Parathyroid adenoma (tissue), 2 donors: ENCODE results near the gene LAMA2.

Source experiments
- H2AFZ ChIP-seq: fragments of 300-600 bp; sonication (generic); one replicate; pipeline ENCODE4 v1.7.0; 2017; ENCODE audit warnings: antibody characterized with exemption, mild to moderate bottlenecking
- H3K27ac ChIP-seq: fragments of 300-600 bp; sonication (generic); one replicate; pipeline ENCODE4 v1.7.0; 2017
- H3K27me3 ChIP-seq: fragments of 300-600 bp; sonication (generic); one replicate; pipeline ENCODE4 v1.7.0; 2017; ENCODE audit warnings: low read length; ENCODE audit not compliant: control insufficient read depth, insufficient read depth
- H3K36me3 ChIP-seq: fragments of 300-600 bp; sonication (generic); one replicate; pipeline ENCODE4 v1.7.0; 2017; ENCODE audit warnings: low read length; ENCODE audit not compliant: control insufficient read depth, insufficient read depth
- H3K4me1 ChIP-seq: fragments of 300-600 bp; sonication (generic); one replicate; pipeline ENCODE4 v1.7.0; 2017; ENCODE audit warnings: control low read depth
- H3K4me2 ChIP-seq: fragments of 300-600 bp; sonication (generic); one replicate; pipeline ENCODE4 v1.7.0; 2017; ENCODE audit warnings: low read length
- H3K4me3 ChIP-seq: fragments of 300-600 bp; sonication (generic); one replicate; pipeline ENCODE4 v1.7.0; 2017; ENCODE audit warnings: low read depth, low read length
- H3K79me2 ChIP-seq: fragments of 300-600 bp; sonication (generic); one replicate; pipeline ENCODE4 v1.7.0; 2017; ENCODE audit warnings: control low read depth
- H3K9ac ChIP-seq: fragments of 300-600 bp; sonication (generic); one replicate; pipeline ENCODE4 v1.7.0; 2017; ENCODE audit warnings: mild to moderate bottlenecking
- H3K9me3 ChIP-seq: fragments of 300-600 bp; sonication (generic); one replicate; pipeline ENCODE4 v1.7.0; 2017; ENCODE audit warnings: low read length; ENCODE audit not compliant: control insufficient read depth
- TF ChIP-seq, protein P1 (sequence below): fragments of 300-600 bp; sonication (generic); IDR thresholded peaks from one replicate; pipeline ENCODE4 v1.7.0; 2017; ENCODE audit warnings: antibody characterized with exemption, mild to moderate bottlenecking
- donor health status: primary hyperparathyroidism.

Gene LAMA2

GRCh38 chr6:129454488-129454887 lies 571.5 kb downstream of the LAMA2 start:
- Histone ChIP-seq H3K4me1 (no peaks in the 10 kb centered on the region), H2AFZ (no peak overlapping the region), H3K27ac (no peak overlapping the region), H3K27me3 (no peaks in the 10 kb centered on the region), H3K4me3 (no peak overlapping the region), H3K9me3 (no peaks in the 10 kb centered on the region), H3K4me2 (no peak overlapping the region), H3K9ac (no peak overlapping the region), H3K79me2 (no peaks in the 10 kb centered on the region), H3K36me3 (no peaks in the 10 kb centered on the region)
- TF ChIP-seq, protein P1, sequence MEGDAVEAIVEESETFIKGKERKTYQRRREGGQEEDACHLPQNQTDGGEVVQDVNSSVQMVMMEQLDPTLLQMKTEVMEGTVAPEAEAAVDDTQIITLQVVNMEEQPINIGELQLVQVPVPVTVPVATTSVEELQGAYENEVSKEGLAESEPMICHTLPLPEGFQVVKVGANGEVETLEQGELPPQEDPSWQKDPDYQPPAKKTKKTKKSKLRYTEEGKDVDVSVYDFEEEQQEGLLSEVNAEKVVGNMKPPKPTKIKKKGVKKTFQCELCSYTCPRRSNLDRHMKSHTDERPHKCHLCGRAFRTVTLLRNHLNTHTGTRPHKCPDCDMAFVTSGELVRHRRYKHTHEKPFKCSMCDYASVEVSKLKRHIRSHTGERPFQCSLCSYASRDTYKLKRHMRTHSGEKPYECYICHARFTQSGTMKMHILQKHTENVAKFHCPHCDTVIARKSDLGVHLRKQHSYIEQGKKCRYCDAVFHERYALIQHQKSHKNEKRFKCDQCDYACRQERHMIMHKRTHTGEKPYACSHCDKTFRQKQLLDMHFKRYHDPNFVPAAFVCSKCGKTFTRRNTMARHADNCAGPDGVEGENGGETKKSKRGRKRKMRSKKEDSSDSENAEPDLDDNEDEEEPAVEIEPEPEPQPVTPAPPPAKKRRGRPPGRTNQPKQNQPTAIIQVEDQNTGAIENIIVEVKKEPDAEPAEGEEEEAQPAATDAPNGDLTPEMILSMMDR: no peak

DNA sequence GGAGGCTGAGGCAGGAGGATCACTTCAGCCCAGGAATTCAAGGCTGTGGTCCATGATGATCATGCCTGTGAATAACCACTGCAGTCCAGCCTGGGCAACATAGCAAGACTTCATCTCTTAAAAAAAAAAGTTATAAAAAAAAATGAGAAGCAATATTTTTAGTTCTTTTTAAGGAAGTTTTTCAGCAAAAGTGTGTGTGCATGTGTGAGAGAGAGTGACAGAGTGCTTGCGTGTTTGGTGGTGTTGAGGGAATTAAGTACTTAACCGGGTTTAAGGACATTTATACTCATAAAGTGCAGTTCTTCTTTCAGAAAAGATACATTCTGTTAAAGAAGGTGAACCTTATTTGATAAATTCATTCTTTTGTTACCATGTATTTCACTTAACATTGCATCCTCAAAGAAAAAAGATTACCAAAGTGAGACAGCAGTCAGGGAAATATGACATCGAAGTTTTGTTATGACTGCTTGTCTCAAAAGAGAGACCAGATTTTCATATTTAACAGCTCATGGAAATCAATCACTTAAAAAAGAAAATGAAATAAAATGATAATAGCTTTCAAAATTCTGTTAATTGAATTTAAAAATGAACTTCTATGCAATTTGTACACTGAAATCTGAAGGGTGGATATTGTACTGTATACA lies 572.3 kb downstream of the LAMA2 start:
- Histone ChIP-seq H2AFZ (no peak overlapping the region), H3K79me2 (no peaks in the 10 kb centered on the region), H3K4me1 (no peaks in the 10 kb centered on the region), H3K4me2 (no peak overlapping the region), H3K36me3 (no peaks in the 10 kb centered on the region), H3K9ac (no peak overlapping the region), H3K9me3 (no peaks in the 10 kb centered on the region), H3K4me3 (no peak overlapping the region), H3K27ac (no peak overlapping the region), H3K27me3 (no peaks in the 10 kb centered on the region)
- TF ChIP-seq, protein P1: no peak

GRCh38 chr6:129460221-129460620 lies 577.3 kb downstream of the LAMA2 start:
- H3K36me3 ChIP-seq: no peaks in the 10 kb centered on the region
- H3K4me3 ChIP-seq: no peak overlapping the region
- H3K27me3 ChIP-seq: no peaks in the 10 kb centered on the region
- H3K4me1 ChIP-seq: no peaks in the 10 kb centered on the region
- H3K9ac ChIP-seq: no peak overlapping the region
- TF ChIP-seq, protein P1: no peak
- H3K79me2 ChIP-seq: no peaks in the 10 kb centered on the region
- no peaks in the 10 kb centered on the region for H3K9me3 ChIP-seq
- H2AFZ ChIP-seq: no peak overlapping the region
- H3K27ac ChIP-seq: no peak overlapping the region
- H3K4me2 ChIP-seq: no peak overlapping the region

- H2AFZ ChIP-seq: no peak overlapping the region
- TF ChIP-seq, protein P1: no peak
- no peak overlapping the region for H3K4me2 ChIP-seq
- H3K4me3 ChIP-seq: no peak overlapping the region
- no peaks in the 10 kb centered on the region for H3K27me3 ChIP-seq
- H3K9ac ChIP-seq: no peak overlapping the region
- H3K27ac ChIP-seq: no peak overlapping the region
- no peaks in the 10 kb centered on the region for H3K4me1 ChIP-seq
- H3K79me2 ChIP-seq: no peaks in the 10 kb centered on the region
- no peaks in the 10 kb centered on the region for H3K9me3 ChIP-seq
- no peaks in the 10 kb centered on the region for H3K36me3 ChIP-seq
These were observed 586.2 kb downstream of the LAMA2 start for GRCh38 chr6:129469070-129469662.

DNA sequence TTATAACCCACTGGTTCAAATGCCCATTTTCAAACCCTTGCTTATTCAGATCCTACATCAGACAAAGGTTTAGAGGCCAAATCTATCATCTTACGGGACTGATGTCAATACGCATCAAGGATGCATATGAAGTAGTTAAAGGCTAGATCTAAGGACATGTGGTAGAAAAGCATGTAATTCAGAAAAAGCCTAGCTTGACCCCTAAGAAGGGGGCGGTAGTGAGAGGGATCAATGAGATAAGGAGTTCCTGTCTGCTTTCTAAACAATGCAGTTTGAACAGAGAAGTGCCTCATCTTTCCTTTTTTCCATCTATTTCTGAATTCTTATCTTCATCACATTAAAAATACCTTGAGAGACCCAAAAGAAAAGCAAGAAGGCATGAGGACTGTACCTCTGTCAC lies 589.3 kb downstream of the LAMA2 start:
- Histone ChIP-seq H3K4me1 (no peaks in the 10 kb centered on the region), H3K27me3 (no peaks in the 10 kb centered on the region), H3K4me3 (no peak overlapping the region), H3K36me3 (no peaks in the 10 kb centered on the region), H2AFZ (no peak overlapping the region), H3K9ac (no peak overlapping the region), H3K9me3 (no peaks in the 10 kb centered on the region), H3K27ac (no peak overlapping the region), H3K79me2 (no peaks in the 10 kb centered on the region), H3K4me2 (no peak overlapping the region)
- TF ChIP-seq, protein P1: no peak
